HepG2 (cell line): ENCODE results near the gene DOK7. TPM values are rescaled to one million over a fixed set of nuclear protein-coding genes. Genes with fewer than 3 reads are reported as not detected.

Experiments
- ATAC-seq: fragments of 200-7000 bp; cut with Tn5 transposase; 3 replicates; pipeline ENCODE4 v1.9.1; 2020; ENCODE audit warnings: mild to moderate bottlenecking, moderate library complexity
- BruUV-seq: library from RNA; stranded (reverse); fragments of 400-500 nt; replicated peaks from 2 replicates; lab custom pipeline; 2021; lab: Mats Ljungman, UMichigan
- CTCF ChIA-PET: fragments of 300-600 bp; formaldehyde crosslinking; extraction: SDS; loops from one replicate; lab custom pipeline; 2021; ENCODE audit warnings: low total read pairs, inconsistent platforms, low intra/inter-chr PET ratio; lab: Yijun Ruan, JAX
- POLR2A ChIA-PET: fragments of 350-600 bp; sonication (Branson Sonifier 250); formaldehyde crosslinking; loops from one replicate; lab custom pipeline; 2020; ENCODE audit warnings: antibody characterized with exemption, inconsistent platforms; lab: Yijun Ruan, JAX
- DNase-seq: peaks from one replicate; pipeline ENCODE4 v3.0.0-alpha.2; 2015; ENCODE audit warnings: low spot score
- FAIRE-seq: peaks from 3 replicates; lab custom pipeline; 2011; peaks lifted over from hg19 to GRCh38; lab: Jason Lieb, UNC
- H2AFZ ChIP-seq: one replicate; pipeline ENCODE4 v1.6.1; 2011; ENCODE audit warnings: low read length, inconsistent platforms
- H3K27ac ChIP-seq: fragments of 300-600 bp; 3 replicates; pipeline ENCODE4 v1.8.0; 2011; ENCODE audit warnings: mixed run types, mild to moderate bottlenecking, mixed read lengths, low read length, inconsistent platforms; ENCODE audit not compliant: insufficient read depth; ENCODE audit errors: extremely low read length
- H3K27me3 ChIP-seq, 2 experiments: fragments of 200-600 bp in 1 of 2; 2 replicates in 1 of 2; 3 replicates in 1 of 2; pipeline versions ENCODE4 v1.6.0 to v1.8.0; 2011; ENCODE audit warnings: low read length in 2 of 2, mild to moderate bottlenecking in 2 of 2, moderate library complexity in 2 of 2, inconsistent platforms in 1 of 2; ENCODE audit not compliant: insufficient read depth in 2 of 2, control insufficient read depth in 1 of 2
- H3K36me3 ChIP-seq, 2 experiments: fragments of 200-600 bp in 1 of 2; replicated peaks in 1 of 2; 2 replicates in 1 of 2; 3 replicates in 1 of 2; pipeline versions ENCODE4 v1.5.1 to v1.8.0; 2011; ENCODE audit warnings: low read length in 2 of 2, inconsistent platforms in 1 of 2; ENCODE audit not compliant: insufficient read depth in 2 of 2, control insufficient read depth in 1 of 2
- H3K4me1 ChIP-seq: 2 replicates; pipeline ENCODE4 v1.5.1; 2012; ENCODE audit warnings: low read length, inconsistent platforms; ENCODE audit not compliant: insufficient read depth
- H3K4me2 ChIP-seq: 2 replicates; pipeline ENCODE4 v1.6.0; 2011; ENCODE audit warnings: low read depth, low read length, inconsistent platforms
- H3K4me3 ChIP-seq, 3 experiments: fragments of 200-600 bp in 1 of 3; sonication (generic), shearing (Covaris generic) in 1 of 3; replicated peaks in 1 of 3; 2 replicates each; pipeline ENCODE4 v1.5.1; 2011 to 2016; ENCODE audit warnings: low read length in 3 of 3, inconsistent platforms in 2 of 3, low read depth in 2 of 3, mild to moderate bottlenecking in 2 of 3, control low read depth in 1 of 3, mixed read lengths in 1 of 3; ENCODE audit not compliant: insufficient read depth in 1 of 3
- H3K79me2 ChIP-seq: one replicate; pipeline ENCODE4 v1.6.1; 2011; ENCODE audit warnings: low read length, inconsistent platforms; ENCODE audit not compliant: insufficient read depth
- H3K9ac ChIP-seq: 2 replicates; pipeline ENCODE4 v1.6.0; 2011; ENCODE audit warnings: mild to moderate bottlenecking, low read depth, low read length, inconsistent platforms; ENCODE audit not compliant: insufficient read depth
- H3K9me3 ChIP-seq: 2 replicates; pipeline ENCODE4 v1.5.1; 2012; ENCODE audit warnings: mild to moderate bottlenecking, low read length
- H4K20me1 ChIP-seq: 2 replicates; pipeline ENCODE4 v1.6.0; 2011; ENCODE audit warnings: inconsistent platforms, mild to moderate bottlenecking, low read length, moderate library complexity; ENCODE audit not compliant: insufficient read depth
- AGO2 ChIP-seq: fragments of 200-400 bp; formaldehyde crosslinking; optimal IDR thresholded peaks from 2 replicates; pipeline ENCODE3; 2017; ENCODE audit warnings: mild to moderate bottlenecking, low read depth, low read length, moderate library complexity
- HNRNPL ChIP-seq: fragments of 200-400 bp; formaldehyde crosslinking; IDR thresholded peaks from 2 replicates; pipeline ENCODE4 v1.6.1; 2017; ENCODE audit warnings: mild to moderate bottlenecking, low read depth, low read length
- HOXA3 ChIP-seq: sonication (generic); formaldehyde crosslinking; IDR thresholded peaks from 2 replicates; pipeline ENCODE4 v1.5.0; 2020; ENCODE audit warnings: missing genetic modification reagents
- TAF15 ChIP-seq: fragments of 200-400 bp; formaldehyde crosslinking; IDR thresholded peaks from one replicate; pipeline ENCODE4 v1.6.1; 2018; ENCODE audit warnings: mild to moderate bottlenecking, low read depth, low read length; ENCODE audit not compliant: poor library complexity, severe bottlenecking
- ZNF10 ChIP-seq: sonication (generic); formaldehyde crosslinking; IDR thresholded peaks from 2 replicates; pipeline ENCODE4 v1.4.0; 2020; ENCODE audit warnings: mild to moderate bottlenecking, low read depth, missing genetic modification reagents, borderline replicate concordance
- ZNF446 ChIP-seq: sonication (generic); formaldehyde crosslinking; IDR thresholded peaks from 2 replicates; pipeline ENCODE4 v1.5.0; 2020; ENCODE audit warnings: mild to moderate bottlenecking, missing genetic modification reagents
- WGBS: methylation state at CpG from one replicate; pipeline ENCODE4 v1.1.6; 2017; ENCODE audit warnings: low lambda C conversion rate; 5-methylcytosine and 5-hydroxymethylcytosine counted together
- in situ Hi-C: cut with HindIII; loops from 2 replicates; pipeline ENCODE4 v1.10.0; 2017; ENCODE audit warnings: low pct_unique_long_range_greater_than_20kb; ENCODE audit not compliant: extremely low pct_ligation_motif_present
- intact Hi-C: fragments of 100-400 bp; cut with micrococcal nuclease; formaldehyde crosslinking; loops from one replicate; pipeline ENCODE4 v1.10.0; 2022; ENCODE audit not compliant: unreplicated experiment
- polyA plus RNA-seq, 8 experiments: library from polyadenylated mRNA; depleted of rRNA in 3 of 8; stranded (reverse) in 7 of 8; unstranded in 1 of 8; fragments of >200 nt; fragmentation: Illumina TruSeq in 4 of 8; extraction: Trizol in 4 of 8; gene quantifications; 2 replicates each; pipeline versions ENCODE4 v1.2.1 to v1.2.3, GENCODE V29; 2011 to 2016; ENCODE audit warnings: low read depth in 4 of 8, missing spikeins in 1 of 8, mixed read lengths in 1 of 8; ENCODE audit not compliant: insufficient read depth in 1 of 8
- total RNA-seq, 5 experiments: library from RNA; depleted of rRNA; stranded (reverse); fragments of >200 nt; fragmentation: Illumina TruSeq; extraction: Trizol; gene quantifications; 2 replicates each; pipeline ENCODE4 v1.2.3, GENCODE V29; 2016; ENCODE audit warnings: low read depth in 1 of 5
- TF ChIP-seq, protein P1 (sequence below): sonication (generic); formaldehyde crosslinking; IDR thresholded peaks from 2 replicates; pipeline ENCODE4 v1.4.0; 2020; ENCODE audit warnings: missing genetic modification reagents, borderline replicate concordance

The DOK7 gene
- total and polyA plus RNA-seq, 2 of the 13 experiments (the other 11 are each of a cell fraction or from before 2014, with no cell fraction given), result 0.03 to 0.07 TPM

DNA sequence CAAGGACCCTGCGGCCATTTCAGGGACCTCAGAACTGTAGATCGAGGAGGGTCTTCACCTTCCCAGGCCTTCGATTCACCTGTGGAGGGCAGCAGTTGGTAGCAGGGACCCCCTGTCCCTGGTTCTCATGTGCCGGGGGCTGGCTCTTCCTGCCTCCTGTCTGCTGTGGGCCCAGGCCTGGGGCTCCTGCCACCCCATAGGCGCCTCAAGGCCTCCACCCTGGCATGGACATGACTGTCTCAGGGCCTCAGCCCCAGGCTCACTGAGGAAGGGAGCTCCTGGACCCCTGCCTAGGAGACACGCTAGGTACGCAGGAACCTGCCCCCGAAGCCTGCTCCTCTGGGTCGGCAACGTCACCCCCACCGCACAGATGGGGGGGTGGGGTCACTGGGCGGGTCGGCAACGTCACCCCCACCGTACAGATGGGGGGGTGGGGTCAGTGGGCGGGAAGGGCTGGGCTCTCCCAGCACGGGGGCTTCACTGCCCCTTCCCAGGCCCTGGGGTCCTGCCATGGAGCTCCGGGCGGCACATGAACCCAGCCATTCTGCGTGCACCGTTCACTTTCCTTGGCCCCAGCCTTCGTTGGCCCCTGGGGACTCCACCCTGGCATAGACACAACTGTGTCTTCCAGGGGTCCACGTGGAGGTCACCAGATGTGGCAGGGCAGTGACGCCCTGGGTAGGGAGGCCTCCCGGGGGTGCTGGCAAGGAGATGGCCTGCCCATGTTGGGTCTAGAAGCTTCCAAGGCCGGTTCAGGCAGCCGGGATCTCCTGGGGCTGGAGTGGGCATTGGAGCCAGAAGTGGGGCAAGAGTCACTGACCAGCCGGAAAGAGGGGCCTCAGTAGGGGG, 24.9 kb upstream of the DOK7 start:
- Histone ChIP-seq H3K4me2 (no peak overlapping the region), H3K36me3 (no peaks in the 10 kb centered on the region; a peak in 1 of 5 replicates), H4K20me1 (no peaks in the 10 kb centered on the region), H2AFZ (no peak overlapping the region), H3K27me3 (no peaks in the 10 kb centered on the region), H3K4me3 (no peak overlapping the region), H3K9me3 (no peaks in the 10 kb centered on the region), H3K9ac (no peak overlapping the region), H3K27ac (no peak overlapping the region), H3K79me2 (no peaks in the 10 kb centered on the region), H3K4me1 (peaks cover 50% of the 10 kb centered on the region)
- FAIRE-seq (no peak), DNase-seq (no peak), ATAC-seq (no peak)
- TF ChIP-seq HNRNPL (0 out of 2 replicates have a peak, but pooled peaks have one; percentile 32), ZNF10 (CRISPR knock-in tag) (no peak), AGO2 (peak; percentile 38), HOXA3 (CRISPR knock-in tag) (no peak), ZNF446 (CRISPR knock-in tag) (no peak), TAF15 (no peak)
- TF ChIP-seq, protein P1, sequence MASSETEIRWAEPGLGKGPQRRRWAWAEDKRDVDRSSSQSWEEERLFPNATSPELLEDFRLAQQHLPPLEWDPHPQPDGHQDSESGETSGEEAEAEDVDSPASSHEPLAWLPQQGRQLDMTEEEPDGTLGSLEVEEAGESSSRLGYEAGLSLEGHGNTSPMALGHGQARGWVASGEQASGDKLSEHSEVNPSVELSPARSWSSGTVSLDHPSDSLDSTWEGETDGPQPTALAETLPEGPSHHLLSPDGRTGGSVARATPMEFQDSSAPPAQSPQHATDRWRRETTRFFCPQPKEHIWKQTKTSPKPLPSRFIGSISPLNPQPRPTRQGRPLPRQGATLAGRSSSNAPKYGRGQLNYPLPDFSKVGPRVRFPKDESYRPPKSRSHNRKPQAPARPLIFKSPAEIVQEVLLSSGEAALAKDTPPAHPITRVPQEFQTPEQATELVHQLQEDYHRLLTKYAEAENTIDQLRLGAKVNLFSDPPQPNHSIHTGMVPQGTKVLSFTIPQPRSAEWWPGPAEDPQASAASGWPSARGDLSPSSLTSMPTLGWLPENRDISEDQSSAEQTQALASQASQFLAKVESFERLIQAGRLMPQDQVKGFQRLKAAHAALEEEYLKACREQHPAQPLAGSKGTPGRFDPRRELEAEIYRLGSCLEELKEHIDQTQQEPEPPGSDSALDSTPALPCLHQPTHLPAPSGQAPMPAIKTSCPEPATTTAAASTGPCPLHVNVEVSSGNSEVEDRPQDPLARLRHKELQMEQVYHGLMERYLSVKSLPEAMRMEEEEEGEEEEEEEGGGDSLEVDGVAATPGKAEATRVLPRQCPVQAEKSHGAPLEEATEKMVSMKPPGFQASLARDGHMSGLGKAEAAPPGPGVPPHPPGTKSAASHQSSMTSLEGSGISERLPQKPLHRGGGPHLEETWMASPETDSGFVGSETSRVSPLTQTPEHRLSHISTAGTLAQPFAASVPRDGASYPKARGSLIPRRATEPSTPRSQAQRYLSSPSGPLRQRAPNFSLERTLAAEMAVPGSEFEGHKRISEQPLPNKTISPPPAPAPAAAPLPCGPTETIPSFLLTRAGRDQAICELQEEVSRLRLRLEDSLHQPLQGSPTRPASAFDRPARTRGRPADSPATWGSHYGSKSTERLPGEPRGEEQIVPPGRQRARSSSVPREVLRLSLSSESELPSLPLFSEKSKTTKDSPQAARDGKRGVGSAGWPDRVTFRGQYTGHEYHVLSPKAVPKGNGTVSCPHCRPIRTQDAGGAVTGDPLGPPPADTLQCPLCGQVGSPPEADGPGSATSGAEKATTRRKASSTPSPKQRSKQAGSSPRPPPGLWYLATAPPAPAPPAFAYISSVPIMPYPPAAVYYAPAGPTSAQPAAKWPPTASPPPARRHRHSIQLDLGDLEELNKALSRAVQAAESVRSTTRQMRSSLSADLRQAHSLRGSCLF, result no peak
- intact Hi-C loops (no loop called here), in situ Hi-C loops (no loop called here)
- ChIA-PET CTCF (no interaction called here), POLR2A (no interaction called here)
- WGBS, result 81% methylated on average over 18 of the region's 28 CpGs
- no TSS peak for BruUV-seq
